ENCODE measurements around the gene SERINC2. TPM values are rescaled to one million over a fixed set of nuclear protein-coding genes. Genes with fewer than 3 reads are reported as not detected.

The SERINC2 gene
- total RNA-seq, 2 experiments from 2014 or later, result 0.16 TPM; not detected in 1

- no peaks in the 10 kb centered on the region for H3K9me3 Mint-ChIP-seq
- H3K27me3 Mint-ChIP-seq, result peaks cover 16% of the 10 kb centered on the region
- H3K4me1 Mint-ChIP-seq (ENCODE audit: low read depth), result no peaks in the 10 kb centered on the region
- H3K36me3 Mint-ChIP-seq (ENCODE audit: low read depth), result no peaks in the 10 kb centered on the region
- intact Hi-C loops (cut with micrococcal nuclease), result loop anchor here (10.0 kb wide), 1 partner anchor 237 kb away; no protein-coding TSS in a partner anchor
- DNase-seq (peak; percentile 24), ATAC-seq (no peak)
- ChIA-PET CTCF (interaction anchor here (0.8 to 7.7 kb wide), 22 partner anchors 12 to 619 kb away, joined by 3 to 96 read pairs (median 4); partner anchors contain the start of gene FABP3), POLR2A (interaction anchor here (0.9 kb wide), 1 partner anchor 183 kb away, joined by 3 read pairs; no protein-coding TSS in a partner anchor)
- H3K4me3 Mint-ChIP-seq, result no peak overlapping the region
- no peak overlapping the region for H3K27ac Mint-ChIP-seq
- TF ChIP-seq, protein P1, sequence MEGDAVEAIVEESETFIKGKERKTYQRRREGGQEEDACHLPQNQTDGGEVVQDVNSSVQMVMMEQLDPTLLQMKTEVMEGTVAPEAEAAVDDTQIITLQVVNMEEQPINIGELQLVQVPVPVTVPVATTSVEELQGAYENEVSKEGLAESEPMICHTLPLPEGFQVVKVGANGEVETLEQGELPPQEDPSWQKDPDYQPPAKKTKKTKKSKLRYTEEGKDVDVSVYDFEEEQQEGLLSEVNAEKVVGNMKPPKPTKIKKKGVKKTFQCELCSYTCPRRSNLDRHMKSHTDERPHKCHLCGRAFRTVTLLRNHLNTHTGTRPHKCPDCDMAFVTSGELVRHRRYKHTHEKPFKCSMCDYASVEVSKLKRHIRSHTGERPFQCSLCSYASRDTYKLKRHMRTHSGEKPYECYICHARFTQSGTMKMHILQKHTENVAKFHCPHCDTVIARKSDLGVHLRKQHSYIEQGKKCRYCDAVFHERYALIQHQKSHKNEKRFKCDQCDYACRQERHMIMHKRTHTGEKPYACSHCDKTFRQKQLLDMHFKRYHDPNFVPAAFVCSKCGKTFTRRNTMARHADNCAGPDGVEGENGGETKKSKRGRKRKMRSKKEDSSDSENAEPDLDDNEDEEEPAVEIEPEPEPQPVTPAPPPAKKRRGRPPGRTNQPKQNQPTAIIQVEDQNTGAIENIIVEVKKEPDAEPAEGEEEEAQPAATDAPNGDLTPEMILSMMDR (IDR thresholded peaks at IDR 0.05), result no peak
These were observed 8.5 kb downstream of the SERINC2 start for GRCh38 chr1:31421371-31422040.

DNA sequence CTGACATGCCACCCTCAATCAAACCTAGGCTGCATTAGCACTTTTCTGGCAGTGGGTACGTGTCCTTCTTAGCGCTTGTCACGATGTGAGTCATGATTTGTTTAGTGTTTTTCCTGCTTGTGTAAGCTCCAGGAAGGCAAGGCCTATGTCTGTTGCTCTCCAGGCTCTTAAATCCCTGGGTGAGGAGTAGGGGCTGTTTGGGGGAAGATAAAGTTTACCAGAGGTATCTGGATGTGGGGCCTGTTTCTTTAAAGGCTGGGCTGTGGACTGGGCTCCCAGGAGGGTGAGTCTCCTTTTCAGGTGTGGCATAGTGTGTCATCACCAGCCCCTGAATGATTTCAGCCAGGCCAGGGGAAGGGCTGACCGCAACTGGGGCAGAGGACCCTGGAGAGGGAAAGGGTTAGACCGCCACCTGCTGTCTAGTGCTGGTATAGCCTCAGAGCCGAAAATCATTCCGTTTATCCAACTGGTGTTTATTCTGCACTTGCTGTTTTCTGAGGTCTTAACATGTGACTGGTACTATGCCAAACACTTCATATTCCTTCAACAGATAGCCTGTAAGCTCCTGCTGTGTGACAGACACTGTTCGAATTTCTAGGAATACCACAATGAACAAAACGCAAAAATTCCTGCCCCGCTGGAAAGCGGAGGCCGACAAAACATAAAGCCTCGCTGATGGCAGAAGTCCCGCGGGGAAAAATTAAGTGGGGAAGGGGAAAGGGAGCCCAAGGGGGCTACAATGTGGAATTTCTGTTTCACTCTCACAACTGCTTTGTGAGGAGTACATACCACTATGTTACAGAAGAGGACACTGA is 9.7 kb downstream of the SERINC2 start:
- POLR2A ChIA-PET, result no interaction called here

GRCh38 chr1:31423418-31423947 is 10.5 kb downstream of the SERINC2 start:
- no peak overlapping the region for H3K27ac Mint-ChIP-seq
- no peaks in the 10 kb centered on the region for H3K4me1 Mint-ChIP-seq (ENCODE audit: low read depth)
- CTCF ChIA-PET, result interaction anchor here (0.7 to 7.7 kb wide), 6 partner anchors 28 to 140 kb away, joined by 3 to 96 read pairs (median 4); no protein-coding TSS in a partner anchor

More for the DNA sequence above, 9.7 kb downstream of the SERINC2 start:
- peaks cover 13% of the 10 kb centered on the region for H3K27me3 Mint-ChIP-seq
- no peaks in the 10 kb centered on the region for H3K4me1 Mint-ChIP-seq (ENCODE audit: low read depth)
- TF ChIP-seq, protein P1 (IDR thresholded peaks at IDR 0.05), result peak; percentile 98
- no peak overlapping the region for H3K27ac Mint-ChIP-seq
- H3K9me3 Mint-ChIP-seq, result no peaks in the 10 kb centered on the region
- no peaks in the 10 kb centered on the region for H3K36me3 Mint-ChIP-seq (ENCODE audit: low read depth)
- H3K4me3 Mint-ChIP-seq, result no peak overlapping the region
- peak; percentile 91 for ATAC-seq
- CTCF ChIA-PET, result interaction anchor here (0.7 to 7.7 kb wide), 25 partner anchors 14 to 620 kb away, joined by 3 to 96 read pairs (median 4); partner anchors contain the start of gene FABP3
- peak; percentile 82 for DNase-seq
- intact Hi-C loops (cut with micrococcal nuclease), result loop anchor here (10.0 kb wide), 1 partner anchor 238 kb away; no protein-coding TSS in a partner anchor

GRCh38 chr1:31424568-31424967 is 11.6 kb downstream of the SERINC2 start:
- no peak for ATAC-seq
- H3K9me3 Mint-ChIP-seq, result no peaks in the 10 kb centered on the region
- peaks cover 13% of the 10 kb centered on the region for H3K27me3 Mint-ChIP-seq
- H3K4me3 Mint-ChIP-seq, result no peak overlapping the region
- no peak for DNase-seq
- no peak overlapping the region for H3K27ac Mint-ChIP-seq
- H3K36me3 Mint-ChIP-seq (ENCODE audit: low read depth), result no peaks in the 10 kb centered on the region
- ChIA-PET POLR2A (no interaction called here), CTCF (interaction anchor here (7.7 kb wide), 1 partner anchor 29 kb away, joined by 96 read pairs; no protein-coding TSS in a partner anchor)
- no peaks in the 10 kb centered on the region for H3K4me1 Mint-ChIP-seq (ENCODE audit: low read depth)
- intact Hi-C loops (cut with micrococcal nuclease), result loop anchor here (10.0 kb wide), 1 partner anchor 240 kb away; no protein-coding TSS in a partner anchor
- TF ChIP-seq, protein P1 (IDR thresholded peaks at IDR 0.05), result no peak

More at GRCh38 chr1:31423418-31423947, 10.5 kb downstream of the SERINC2 start:
- H3K36me3 Mint-ChIP-seq (ENCODE audit: low read depth), result no peaks in the 10 kb centered on the region
- TF ChIP-seq, protein P1 (IDR thresholded peaks at IDR 0.05), result no peak
- DNase-seq (peak; percentile 7), ATAC-seq (no peak)
- H3K4me3 Mint-ChIP-seq, result no peak overlapping the region
- POLR2A ChIA-PET, result no interaction called here
- H3K9me3 Mint-ChIP-seq, result no peaks in the 10 kb centered on the region
- intact Hi-C loops (cut with micrococcal nuclease), result loop anchor here (10.0 kb wide), 1 partner anchor 239 kb away; no protein-coding TSS in a partner anchor
- peaks cover 13% of the 10 kb centered on the region for H3K27me3 Mint-ChIP-seq

Measured in activated CD8-positive, alpha-beta T cell treated with anti-CD3 and anti-CD28 coated beads for 36 hours (primary cell).